Activated T-cell treated with anti-CD3 and anti-CD28 coated beads, Interleukin-2, amount 50 U/mL, for 4 hours (primary cell): ENCODE data around the gene ABCG8. TPM values are rescaled to one million over a fixed set of nuclear protein-coding genes. Genes with fewer than 3 reads are reported as not detected.

Experiments
- ATAC-seq, 2 donors: fragments of 200-7000 bp; cut with Tn5 transposase; one replicate each; pipeline ENCODE4 v1.10.0; 2021
- DNase-seq: peaks from one replicate; pipeline ENCODE4 v3.0.0-alpha.2; 2020
- H3K27me3 Mint-ChIP-seq: one replicate; pipeline ENCODE4 v1.8.0; 2021; ENCODE audit warnings: low read depth, mixed read lengths
- H3K36me3 Mint-ChIP-seq: one replicate; pipeline ENCODE4 v1.8.0; 2022; ENCODE audit warnings: mixed read lengths; ENCODE audit not compliant: insufficient read depth
- H3K4me1 Mint-ChIP-seq: one replicate; pipeline ENCODE4 v1.8.0; 2021; ENCODE audit warnings: low read depth, mixed read lengths
- H3K4me3 Mint-ChIP-seq: one replicate; pipeline ENCODE4 v1.8.0; 2021; ENCODE audit warnings: mild to moderate bottlenecking, moderate library complexity, mixed read lengths
- H3K9me3 Mint-ChIP-seq: one replicate; pipeline ENCODE4 v1.8.0; 2021; ENCODE audit warnings: mixed read lengths
- total RNA-seq, 3 donors: library from RNA; stranded (reverse); gene quantifications; one replicate each; pipeline ENCODE4 v1.2.1, GENCODE V29; 2021

Gene ABCG8
- total RNA-seq, 3 donors from 2014 or later: 0.05 TPM; not detected in 2

DNA sequence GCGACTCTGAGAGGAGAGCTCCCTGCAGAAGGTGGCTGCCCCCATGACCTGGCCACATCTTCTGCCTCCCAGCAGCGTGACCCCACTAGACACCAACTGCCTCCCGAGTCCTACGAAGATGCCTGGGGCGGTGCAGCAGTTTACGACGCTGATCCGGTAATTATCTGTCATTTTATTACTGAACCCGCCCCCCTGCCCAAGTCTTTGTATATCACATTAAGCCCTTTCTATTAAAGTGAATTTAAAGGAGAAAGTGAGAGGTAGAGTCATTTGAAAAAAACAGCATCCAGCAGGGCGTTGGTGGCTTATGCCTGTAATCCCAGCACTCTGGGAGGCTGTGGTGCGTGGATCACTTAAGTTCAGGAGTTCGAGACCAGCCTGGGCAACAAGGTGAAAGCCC lies 33.4 kb downstream of the ABCG8 start:
- no peaks in the 10 kb centered on the region for H3K4me1 Mint-ChIP-seq
- H3K4me3 Mint-ChIP-seq: no peak overlapping the region
- ATAC-seq: no peak
- peaks cover 33% of the 10 kb centered on the region for H3K27me3 Mint-ChIP-seq
- no peaks in the 10 kb centered on the region for H3K36me3 Mint-ChIP-seq
- no peaks in the 10 kb centered on the region for H3K9me3 Mint-ChIP-seq
- DNase-seq: no peak

DNA sequence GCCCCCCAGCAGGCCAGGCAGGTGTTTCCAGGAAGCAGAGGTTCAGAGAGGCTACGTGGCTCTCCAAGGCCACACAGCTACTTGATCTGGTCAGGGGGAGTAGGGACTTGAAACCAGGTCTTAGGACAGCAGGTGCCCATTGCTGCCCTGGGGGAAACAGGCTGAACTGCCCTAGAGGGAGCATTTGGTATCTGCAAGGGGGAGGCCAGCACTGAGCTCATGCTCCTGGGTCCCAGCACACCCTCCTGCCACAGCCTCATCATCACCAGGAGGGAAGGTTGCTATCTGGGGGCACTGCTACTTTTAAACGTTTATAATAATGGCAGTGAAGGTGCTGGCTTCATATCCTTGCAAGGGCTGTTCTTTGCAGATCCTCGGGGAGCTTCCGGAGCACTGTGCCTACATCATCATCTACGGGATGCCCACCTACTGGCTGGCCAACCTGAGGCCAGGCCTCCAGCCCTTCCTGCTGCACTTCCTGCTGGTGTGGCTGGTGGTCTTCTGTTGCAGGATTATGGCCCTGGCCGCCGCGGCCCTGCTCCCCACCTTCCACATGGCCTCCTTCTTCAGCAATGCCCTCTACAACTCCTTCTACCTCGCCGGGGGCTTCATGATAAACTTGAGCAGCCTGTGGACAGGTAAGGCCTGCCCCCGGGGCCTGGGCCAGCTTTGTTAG lies 36.1 kb downstream of the ABCG8 start:
- H3K27me3 Mint-ChIP-seq: peaks cover 35% of the 10 kb centered on the region
- no peak overlapping the region for H3K4me3 Mint-ChIP-seq
- no peak for DNase-seq
- H3K9me3 Mint-ChIP-seq: no peaks in the 10 kb centered on the region
- no peaks in the 10 kb centered on the region for H3K36me3 Mint-ChIP-seq
- peaks cover 3% of the 10 kb centered on the region for H3K4me1 Mint-ChIP-seq
- peak in 1 of 2 donors; percentile 19 for ATAC-seq

GRCh38 chr2:43877782-43878464 lies 39.2 kb downstream of the ABCG8 start:
- no peaks in the 10 kb centered on the region for H3K36me3 Mint-ChIP-seq

DNA sequence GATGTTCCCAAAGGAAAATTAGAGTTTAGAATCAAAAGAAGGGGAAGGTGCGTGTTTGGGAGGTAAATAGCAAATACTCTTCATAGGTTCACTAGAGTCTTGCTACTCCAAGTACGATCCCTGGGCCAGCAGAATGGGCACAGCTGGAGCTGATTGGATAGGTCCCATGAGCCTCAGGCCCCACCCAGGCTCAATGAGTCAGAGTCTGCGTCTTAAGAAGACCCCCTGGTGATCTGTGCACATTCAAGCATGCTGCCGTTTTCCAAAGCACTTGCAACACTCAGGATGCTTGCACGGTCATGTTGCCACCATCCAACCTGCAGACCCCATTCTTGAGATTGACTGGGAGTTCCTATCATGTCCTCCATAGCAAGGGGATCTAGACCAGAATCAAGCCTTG lies 40.5 kb downstream of the ABCG8 start:
- H3K4me1 Mint-ChIP-seq: peaks cover 3% of the 10 kb centered on the region
- no peaks in the 10 kb centered on the region for H3K36me3 Mint-ChIP-seq
- no peak for DNase-seq
- no peak for ATAC-seq
- no peaks in the 10 kb centered on the region for H3K9me3 Mint-ChIP-seq
- H3K4me3 Mint-ChIP-seq: no peak overlapping the region
- H3K27me3 Mint-ChIP-seq: peaks cover 26% of the 10 kb centered on the region

More at GRCh38 chr2:43877782-43878464, 39.2 kb downstream of the ABCG8 start:
- Mint-ChIP-seq H3K27me3 (peaks cover 30% of the 10 kb centered on the region), H3K4me1 (peaks cover 3% of the 10 kb centered on the region), H3K4me3 (no peak overlapping the region), H3K9me3 (no peaks in the 10 kb centered on the region)
- peak; percentile 48 for DNase-seq
- peak; percentile 78 to 82 for ATAC-seq

DNA sequence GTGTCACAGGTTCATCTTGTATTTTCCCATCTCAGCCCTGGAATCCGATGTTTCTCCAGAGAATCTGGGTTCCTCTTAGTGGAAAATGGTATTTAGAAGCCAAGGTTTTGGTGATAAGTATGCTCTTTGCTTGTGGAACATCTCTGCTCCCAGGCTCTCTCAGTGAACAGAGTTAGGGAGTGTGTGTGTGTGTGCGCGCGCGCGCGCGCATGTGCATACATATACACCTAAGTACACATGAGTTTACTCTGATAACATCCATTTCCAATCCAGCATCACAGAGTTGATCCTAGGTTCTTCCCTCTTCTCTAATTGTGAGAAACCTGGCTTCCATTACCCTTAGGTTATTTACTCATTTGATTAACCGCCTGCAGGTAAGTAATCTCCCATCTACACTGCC lies 41.7 kb downstream of the ABCG8 start:
- H3K4me3 Mint-ChIP-seq: no peak overlapping the region
- no peak for ATAC-seq

GRCh38 chr2:43880952-43881351 lies 42.2 kb downstream of the ABCG8 start:
- H3K4me1 Mint-ChIP-seq: peaks cover 3% of the 10 kb centered on the region
- peaks cover 23% of the 10 kb centered on the region for H3K27me3 Mint-ChIP-seq
- no peak for ATAC-seq
- H3K4me3 Mint-ChIP-seq: no peak overlapping the region
- no peaks in the 10 kb centered on the region for H3K36me3 Mint-ChIP-seq
- no peaks in the 10 kb centered on the region for H3K9me3 Mint-ChIP-seq
- no peak for DNase-seq

More for the DNA sequence above, 41.7 kb downstream of the ABCG8 start:
- peaks cover 3% of the 10 kb centered on the region for H3K4me1 Mint-ChIP-seq
- H3K36me3 Mint-ChIP-seq: no peaks in the 10 kb centered on the region
- H3K27me3 Mint-ChIP-seq: peaks cover 26% of the 10 kb centered on the region
- no peak for DNase-seq
- H3K9me3 Mint-ChIP-seq: no peaks in the 10 kb centered on the region

GRCh38 chr2:43882312-43882711 lies 43.5 kb downstream of the ABCG8 start:
- ATAC-seq: no peak
- DNase-seq: no peak
- peaks cover 3% of the 10 kb centered on the region for H3K4me1 Mint-ChIP-seq
- no peaks in the 10 kb centered on the region for H3K9me3 Mint-ChIP-seq
- H3K4me3 Mint-ChIP-seq: no peak overlapping the region
- peaks cover 5% of the 10 kb centered on the region for H3K36me3 Mint-ChIP-seq
- peaks cover 9% of the 10 kb centered on the region for H3K27me3 Mint-ChIP-seq

DNA sequence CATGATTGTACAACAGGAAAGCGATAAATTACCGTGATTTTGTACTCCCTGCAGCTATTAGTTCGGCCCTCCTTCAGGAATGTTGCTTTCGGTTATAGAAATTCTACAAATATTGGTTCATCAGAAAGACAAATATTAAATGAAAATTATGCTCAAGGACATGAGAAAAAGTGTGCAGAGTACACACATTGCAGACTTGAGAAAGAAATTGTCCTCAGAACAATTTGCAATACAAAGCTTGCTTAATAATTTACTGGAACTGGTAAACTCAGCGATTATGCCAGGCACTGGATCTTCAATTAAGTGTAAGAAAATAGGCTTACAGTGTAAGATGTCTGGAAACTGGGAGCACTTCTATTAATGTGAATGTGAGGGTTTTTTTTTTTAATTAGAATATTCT lies 45.9 kb downstream of the ABCG8 start:
- DNase-seq (no peak), ATAC-seq (no peak)
- Mint-ChIP-seq H3K4me3 (no peak overlapping the region), H3K27me3 (no peaks in the 10 kb centered on the region), H3K36me3 (peaks cover 23% of the 10 kb centered on the region), H3K4me1 (no peaks in the 10 kb centered on the region), H3K9me3 (no peaks in the 10 kb centered on the region)

DNA sequence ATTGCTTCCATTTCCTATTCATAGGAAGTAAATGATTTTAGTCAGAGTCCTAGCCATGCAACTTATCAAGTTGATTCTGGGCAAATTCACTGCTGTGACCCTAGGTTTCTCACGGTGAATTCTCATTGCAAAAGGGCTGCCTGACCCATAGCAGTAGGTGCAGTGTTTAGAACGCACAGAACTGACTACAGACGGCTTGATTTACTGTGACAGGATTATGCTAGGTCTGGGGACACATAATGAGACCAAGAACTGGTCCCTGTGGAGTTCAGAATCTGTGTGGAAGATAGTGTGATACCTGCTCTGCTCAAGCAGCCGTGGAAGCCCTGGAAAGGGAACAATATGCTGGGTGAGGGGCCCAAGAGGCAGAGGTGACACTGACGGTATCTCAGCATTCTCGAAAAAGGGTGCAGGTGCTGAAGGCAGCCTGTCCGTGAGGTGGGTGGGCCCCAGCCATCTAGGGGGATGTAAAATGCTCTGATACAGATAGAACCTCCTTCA lies 46.4 kb downstream of the ABCG8 start:
- no peak for ATAC-seq
- Mint-ChIP-seq H3K4me1 (no peaks in the 10 kb centered on the region), H3K4me3 (no peak overlapping the region)

GRCh38 chr2:43887176-43887575 lies 48.4 kb downstream of the ABCG8 start:
- Mint-ChIP-seq H3K27me3 (no peaks in the 10 kb centered on the region), H3K4me1 (no peaks in the 10 kb centered on the region), H3K4me3 (no peak overlapping the region), H3K36me3 (peaks cover 36% of the 10 kb centered on the region), H3K9me3 (no peaks in the 10 kb centered on the region)
- ATAC-seq (no peak), DNase-seq (no peak)

More for the DNA sequence above, 46.4 kb downstream of the ABCG8 start:
- H3K36me3 Mint-ChIP-seq: peaks cover 27% of the 10 kb centered on the region
- no peaks in the 10 kb centered on the region for H3K27me3 Mint-ChIP-seq
- no peak for DNase-seq
- H3K9me3 Mint-ChIP-seq: no peaks in the 10 kb centered on the region

DNA sequence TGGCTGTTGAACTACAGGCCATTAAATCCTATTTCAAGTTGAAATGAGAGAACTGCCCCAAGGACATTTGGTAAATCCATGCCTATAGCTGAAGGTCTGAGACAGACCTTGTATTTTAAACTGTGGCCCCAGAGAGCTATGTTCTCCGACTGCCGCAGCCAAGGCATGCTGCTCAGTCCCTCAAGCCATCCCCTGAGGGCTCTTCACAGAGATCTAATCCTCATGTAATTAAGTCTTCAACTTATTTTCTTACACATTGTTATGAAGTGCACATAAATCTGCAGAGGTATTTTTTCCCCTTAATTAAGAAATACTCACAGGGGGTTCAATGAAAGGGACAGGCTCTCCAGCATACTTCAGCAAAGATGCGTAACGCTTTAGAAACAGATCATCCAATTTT lies 50.6 kb downstream of the ABCG8 start:
- H3K36me3 Mint-ChIP-seq: peaks cover 50% of the 10 kb centered on the region
- H3K9me3 Mint-ChIP-seq: no peaks in the 10 kb centered on the region
- H3K4me3 Mint-ChIP-seq: no peak overlapping the region
- ATAC-seq (no peak), DNase-seq (no peak)
- H3K4me1 Mint-ChIP-seq: no peaks in the 10 kb centered on the region
- no peaks in the 10 kb centered on the region for H3K27me3 Mint-ChIP-seq

DNA sequence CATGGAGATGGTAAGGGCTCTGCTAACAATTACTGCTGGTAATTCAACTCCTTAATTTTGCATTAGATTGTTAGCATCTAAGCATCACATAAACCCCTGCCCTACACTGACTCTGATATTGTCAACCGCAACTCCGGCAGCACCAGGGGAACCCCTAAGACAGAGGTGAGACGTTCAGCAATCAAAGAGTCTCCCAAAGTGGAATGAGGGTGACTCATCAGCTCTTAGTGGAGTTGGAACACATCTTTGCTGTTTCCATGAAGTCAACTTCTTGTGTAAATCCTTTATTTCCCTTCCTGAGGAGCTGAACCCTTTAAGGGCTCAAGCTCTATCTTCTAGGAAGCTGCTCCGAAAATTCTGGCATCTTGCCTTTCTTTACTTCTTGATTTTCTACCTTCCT lies 52.1 kb downstream of the ABCG8 start:
- DNase-seq: no peak
- ATAC-seq: no peak
- no peaks in the 10 kb centered on the region for H3K4me1 Mint-ChIP-seq
- H3K4me3 Mint-ChIP-seq: no peak overlapping the region
- no peaks in the 10 kb centered on the region for H3K9me3 Mint-ChIP-seq
- peaks cover 55% of the 10 kb centered on the region for H3K36me3 Mint-ChIP-seq
- no peaks in the 10 kb centered on the region for H3K27me3 Mint-ChIP-seq

DNA sequence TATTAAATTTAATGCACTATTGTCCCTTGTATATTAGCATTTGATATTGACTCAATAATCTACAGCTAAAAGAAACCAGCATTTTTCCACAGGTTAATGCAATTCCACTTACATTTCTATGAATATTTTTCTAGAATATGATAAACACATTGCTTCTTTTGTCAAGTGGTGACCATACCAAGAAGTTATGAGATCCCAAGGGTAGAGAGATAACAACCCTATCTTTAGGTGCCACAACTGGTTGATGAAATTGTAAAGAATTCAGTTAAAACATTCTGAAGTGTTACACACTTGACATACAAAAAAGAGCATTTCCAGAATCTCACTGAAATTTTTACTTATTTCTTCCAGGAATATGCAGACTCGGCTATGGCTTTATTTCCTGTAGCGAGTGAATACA lies 56.0 kb downstream of the ABCG8 start:
- Mint-ChIP-seq H3K27me3 (no peaks in the 10 kb centered on the region), H3K36me3 (peaks cover 54% of the 10 kb centered on the region), H3K4me3 (no peak overlapping the region), H3K4me1 (no peaks in the 10 kb centered on the region), H3K9me3 (no peaks in the 10 kb centered on the region)
- ATAC-seq (no peak), DNase-seq (no peak)

DNA sequence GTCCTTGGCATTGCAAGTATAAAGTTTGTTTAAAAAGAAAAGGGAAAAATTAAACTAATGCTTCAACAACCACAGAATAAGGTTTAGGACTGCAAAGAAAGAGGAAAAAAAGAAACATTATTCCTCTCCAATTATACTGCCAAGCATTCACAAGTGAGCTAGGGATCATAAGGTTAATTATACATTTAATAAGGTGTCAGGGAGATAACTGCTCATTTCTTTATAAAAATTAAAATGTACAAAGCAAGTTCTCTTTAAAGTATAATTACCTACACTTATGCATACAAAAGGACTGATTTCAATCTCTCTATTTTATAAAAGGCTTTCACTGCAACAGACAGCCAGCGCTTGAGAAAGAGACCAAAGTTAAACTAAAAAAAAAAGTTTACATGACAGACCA lies 58.1 kb downstream of the ABCG8 start:
- Mint-ChIP-seq H3K4me3 (no peak overlapping the region), H3K36me3 (peaks cover 47% of the 10 kb centered on the region), H3K9me3 (no peaks in the 10 kb centered on the region), H3K4me1 (no peaks in the 10 kb centered on the region), H3K27me3 (no peaks in the 10 kb centered on the region)
- ATAC-seq: no peak
- no peak for DNase-seq

DNA sequence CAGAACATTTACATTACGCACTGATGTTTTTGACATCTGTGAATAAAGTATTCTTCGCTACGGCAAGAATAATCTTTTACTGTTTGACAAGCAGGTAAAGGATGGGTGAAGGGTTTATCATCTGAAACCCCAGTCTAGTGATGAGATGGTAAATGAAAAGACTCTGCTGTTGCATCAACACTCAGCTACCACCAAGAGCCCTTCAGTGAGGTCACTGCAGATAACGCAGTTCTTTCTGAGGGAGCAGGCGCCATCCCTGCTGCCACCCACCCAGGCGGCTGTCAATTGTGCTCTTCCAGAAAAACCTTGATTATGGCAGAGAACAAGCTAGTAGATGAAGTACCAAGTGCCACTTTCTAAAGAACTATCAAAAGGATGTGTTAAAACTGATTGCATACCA lies 58.7 kb downstream of the ABCG8 start:
- H3K27me3 Mint-ChIP-seq: no peaks in the 10 kb centered on the region
- peaks cover 42% of the 10 kb centered on the region for H3K36me3 Mint-ChIP-seq
- no peaks in the 10 kb centered on the region for H3K9me3 Mint-ChIP-seq
- no peak overlapping the region for H3K4me3 Mint-ChIP-seq
- DNase-seq (no peak), ATAC-seq (no peak)
- H3K4me1 Mint-ChIP-seq: no peaks in the 10 kb centered on the region
